GM18867 (cell line): ENCODE measurements around the gene ECE1.

ENCODE experiments used
- ATAC-seq: cut with Tn5 transposase; IDR thresholded peaks from one replicate; pipeline ENCODE4 v1.9.1; 2021; ENCODE audit warnings: mild to moderate bottlenecking, moderate library complexity; ENCODE audit not compliant: unreplicated experiment

ECE1 gene

GRCh38 chr1:21255284-21255942, 34.9 kb downstream of the ECE1 start:
- no peak for ATAC-seq

GRCh38 chr1:21254335-21254951, 35.8 kb downstream of the ECE1 start:
- ATAC-seq = no peak

- no peak for ATAC-seq
Measured at GRCh38 chr1:21251773-21252471, 38.3 kb downstream of the ECE1 start.

- ATAC-seq = no peak
Measured at GRCh38 chr1:21249940-21250493, 40.2 kb downstream of the ECE1 start.

GRCh38 chr1:21247892-21248715, 42.2 kb downstream of the ECE1 start:
- ATAC-seq = no peak

GRCh38 chr1:21246905-21247642, 43.2 kb downstream of the ECE1 start:
- no peak for ATAC-seq

- no peak for ATAC-seq
Measured at GRCh38 chr1:21245688-21246229, 44.5 kb downstream of the ECE1 start.

- no peak for ATAC-seq
Measured at GRCh38 chr1:21244986-21245687, 45.1 kb downstream of the ECE1 start.

- ATAC-seq = no peak
Measured at GRCh38 chr1:21244154-21244553, 46.1 kb downstream of the ECE1 start.

- no peak for ATAC-seq
Measured at GRCh38 chr1:21242846-21243245, 47.4 kb downstream of the ECE1 start.

- no peak for ATAC-seq
Measured at GRCh38 chr1:21241771-21242581, 48.3 kb downstream of the ECE1 start.

GRCh38 chr1:21240706-21241105, 49.6 kb downstream of the ECE1 start:
- no peak for ATAC-seq

GRCh38 chr1:21239221-21239620, 51.0 kb downstream of the ECE1 start:
- ATAC-seq = no peak

- no peak for ATAC-seq
Measured at GRCh38 chr1:21238141-21238800, 52.0 kb downstream of the ECE1 start.

GRCh38 chr1:21237446-21238088, 52.7 kb downstream of the ECE1 start:
- no peak for ATAC-seq

- no peak for ATAC-seq
Measured at GRCh38 chr1:21236178-21236577, 54.1 kb downstream of the ECE1 start.

GRCh38 chr1:21234779-21235178, 55.5 kb downstream of the ECE1 start:
- no peak for ATAC-seq

GRCh38 chr1:21233490-21233889, 56.8 kb downstream of the ECE1 start:
- ATAC-seq = no peak
